EH (cell line): ENCODE results near the gene NXF1.
A peak's percentile ranks its signal among the peaks of the same experiment; 100 is the strongest.
"Not testable (repeated sequence)": the region's sequence is repeated elsewhere in the genome, so short reads cannot be mapped to it uniquely, and the experiment has no call there.

Experiments
- DNase-seq: peaks from one replicate; pipeline ENCODE4 v3.0.0-alpha.2; 2015; ENCODE audit warnings: low read depth

Gene NXF1

GRCh38 chr11:62805076-62805892 lies at the start of gene NXF1:
TSS of gene NXF1 (minus strand) at chr11:62805440. CDS start at chr11:62805356, 84 bp downstream.
- peak; percentile 91 for DNase-seq

GRCh38 chr11:62854013-62854824 lies 49.0 kb upstream of the NXF1 start:
- no peak for DNase-seq

- no peak for DNase-seq
Observed at GRCh38 chr11:62853279-62853965, 48.2 kb upstream of the NXF1 start.

DNA sequence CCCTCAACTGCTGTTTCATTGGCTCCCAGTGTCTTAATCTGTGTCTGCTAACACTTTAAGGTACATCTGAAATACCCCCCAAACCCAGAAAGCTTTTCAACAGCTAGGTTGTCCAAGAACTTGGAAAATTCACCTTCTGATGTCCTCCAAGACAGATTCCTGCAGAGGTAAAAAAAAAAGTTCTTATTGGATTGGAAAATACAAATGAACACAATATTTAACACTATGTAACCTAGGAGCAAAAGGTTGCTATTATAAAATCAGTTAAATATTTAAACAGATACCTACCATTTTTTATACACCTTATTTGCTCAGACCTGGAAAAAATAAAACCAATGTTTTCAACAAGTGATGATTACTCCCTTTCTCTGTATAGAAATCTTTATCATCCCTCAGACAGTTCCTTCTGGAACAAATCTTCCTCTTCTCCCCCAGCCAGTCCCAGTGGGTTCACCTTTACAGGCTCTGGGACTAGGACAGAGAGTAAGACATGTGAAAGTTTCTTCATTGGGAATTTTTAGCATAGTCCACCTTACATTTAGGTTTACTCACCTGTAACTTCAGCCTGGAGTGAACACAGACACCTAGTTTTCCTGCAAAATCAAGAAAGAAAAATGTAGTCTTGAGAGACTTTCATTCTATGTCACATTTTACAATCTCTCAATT lies 47.4 kb upstream of the NXF1 start:
- DNase-seq: no peak

DNA sequence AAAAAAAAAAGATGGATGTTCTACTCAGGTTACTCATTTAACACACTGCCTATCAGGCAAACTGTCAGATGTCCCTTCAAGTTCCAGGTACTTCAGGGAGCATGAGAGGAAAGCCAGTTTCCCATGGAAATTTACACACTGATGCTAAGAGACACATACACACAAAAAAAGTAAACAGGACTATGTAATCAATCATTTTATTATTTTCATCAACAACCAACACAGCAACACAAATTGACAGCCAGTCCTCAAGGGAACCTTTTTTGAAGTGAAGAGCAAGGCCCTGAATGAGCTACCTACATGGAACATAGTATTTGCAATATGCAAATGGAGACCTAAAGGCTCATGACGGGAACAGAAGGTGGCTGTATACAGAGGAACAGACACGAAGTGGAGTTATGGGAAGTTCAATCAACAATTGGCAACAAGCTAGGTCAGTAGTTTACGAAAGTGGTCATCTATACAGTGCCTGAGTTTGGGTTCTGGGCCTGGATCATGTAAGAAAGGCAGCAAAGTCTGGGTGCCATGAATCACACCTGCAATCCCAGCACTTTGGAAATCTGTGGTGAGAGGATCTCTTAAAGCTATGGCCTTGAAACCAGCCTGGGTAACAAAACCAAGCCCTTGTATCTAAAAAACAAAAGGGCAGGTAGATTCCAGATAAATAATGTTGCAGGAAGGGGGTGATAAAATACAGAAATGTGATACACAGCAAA lies 46.7 kb upstream of the NXF1 start:
- no peak for DNase-seq

GRCh38 chr11:62850911-62851806 lies 45.9 kb upstream of the NXF1 start:
- DNase-seq: no peak

GRCh38 chr11:62847767-62848314 lies 42.6 kb upstream of the NXF1 start:
- no peak for DNase-seq

- DNase-seq: no peak
Observed at GRCh38 chr11:62846177-62846576, 40.9 kb upstream of the NXF1 start.

GRCh38 chr11:62844154-62844553 lies 38.9 kb upstream of the NXF1 start:
- no peak for DNase-seq

DNA sequence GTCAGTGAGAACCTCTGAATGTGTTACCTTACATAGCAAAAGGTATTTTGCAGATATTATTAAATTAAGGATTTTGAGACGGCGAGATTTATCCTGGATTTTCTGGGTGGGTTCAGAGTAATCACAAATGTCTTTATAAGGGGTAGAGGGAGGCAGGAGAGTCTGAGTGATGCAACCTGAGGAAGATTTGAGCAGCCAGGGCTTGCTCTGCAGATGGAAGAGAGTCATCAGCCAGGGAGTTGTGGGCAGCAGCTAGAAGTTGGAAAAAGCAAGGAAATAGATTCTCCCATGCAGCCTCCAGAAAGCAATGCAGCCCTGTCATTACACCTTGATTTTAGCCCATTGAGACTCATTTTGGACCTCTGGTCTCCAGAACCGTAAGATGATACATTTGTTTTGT lies 38.2 kb upstream of the NXF1 start:
- DNase-seq: no peak

GRCh38 chr11:62842891-62843290 lies 37.7 kb upstream of the NXF1 start:
- not testable (repeated sequence) for DNase-seq

DNA sequence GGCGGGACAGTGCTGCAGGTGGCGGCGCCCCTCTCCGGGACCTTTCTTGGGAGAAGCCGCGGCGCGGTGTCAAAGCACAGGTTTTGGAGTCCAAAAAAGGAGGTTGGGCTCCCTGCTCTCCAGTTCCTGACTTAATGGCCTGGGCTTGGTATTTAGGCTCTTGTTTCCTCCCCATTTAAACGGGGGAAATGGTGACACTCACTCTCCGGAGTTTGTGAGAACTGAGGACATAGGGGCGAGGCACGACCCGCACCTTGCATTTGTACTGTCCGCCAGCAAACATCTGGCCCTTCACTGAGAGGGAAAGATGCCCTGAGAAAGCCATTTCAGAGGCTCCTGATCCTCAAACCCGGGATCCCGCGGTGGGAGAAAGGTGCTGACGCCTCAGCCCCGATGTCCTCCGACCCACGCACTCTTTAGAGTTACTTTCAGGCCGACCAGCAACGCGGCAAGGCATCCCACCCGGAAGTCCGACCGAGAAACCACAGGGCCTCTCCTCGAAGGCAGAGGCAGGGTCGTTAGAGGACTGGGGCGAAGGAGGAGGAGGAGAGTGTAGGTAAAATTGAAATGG lies 37.0 kb upstream of the NXF1 start:
- peak; percentile 46 for DNase-seq

- peak; percentile 100 for DNase-seq
Observed at GRCh38 chr11:62841361-62842170, 36.3 kb upstream of the NXF1 start.

DNA sequence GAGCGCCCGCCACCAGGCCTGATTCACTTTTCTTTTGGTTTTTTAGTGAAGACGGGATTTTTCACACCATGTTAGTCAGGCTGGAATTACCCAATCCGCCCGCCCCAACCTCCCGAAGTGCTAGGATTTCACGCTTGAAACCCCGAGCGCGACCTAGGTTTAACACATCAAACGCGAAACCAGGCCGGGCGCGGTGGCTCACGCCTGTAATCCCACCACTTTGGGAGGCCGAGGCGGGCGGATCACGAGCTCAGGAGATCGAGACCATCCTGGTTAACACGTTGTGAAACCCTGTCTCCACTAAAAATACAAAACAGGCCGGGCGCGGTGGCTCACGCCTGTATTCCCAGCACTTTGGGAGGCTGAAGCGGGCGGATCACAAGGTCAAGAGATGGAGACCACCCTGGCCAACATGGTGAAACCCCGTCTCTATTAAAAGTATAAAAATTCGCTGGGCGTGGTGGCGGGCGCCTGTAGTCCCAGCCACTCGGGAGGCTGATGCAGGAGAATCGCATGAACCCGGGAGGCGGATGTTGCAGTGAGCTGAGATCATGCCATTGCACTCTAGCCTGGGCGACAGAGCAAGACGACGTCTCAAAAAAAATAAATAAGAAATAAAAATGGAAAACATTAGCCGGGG lies 35.6 kb upstream of the NXF1 start:
- peak; percentile 90 for DNase-seq

DNA sequence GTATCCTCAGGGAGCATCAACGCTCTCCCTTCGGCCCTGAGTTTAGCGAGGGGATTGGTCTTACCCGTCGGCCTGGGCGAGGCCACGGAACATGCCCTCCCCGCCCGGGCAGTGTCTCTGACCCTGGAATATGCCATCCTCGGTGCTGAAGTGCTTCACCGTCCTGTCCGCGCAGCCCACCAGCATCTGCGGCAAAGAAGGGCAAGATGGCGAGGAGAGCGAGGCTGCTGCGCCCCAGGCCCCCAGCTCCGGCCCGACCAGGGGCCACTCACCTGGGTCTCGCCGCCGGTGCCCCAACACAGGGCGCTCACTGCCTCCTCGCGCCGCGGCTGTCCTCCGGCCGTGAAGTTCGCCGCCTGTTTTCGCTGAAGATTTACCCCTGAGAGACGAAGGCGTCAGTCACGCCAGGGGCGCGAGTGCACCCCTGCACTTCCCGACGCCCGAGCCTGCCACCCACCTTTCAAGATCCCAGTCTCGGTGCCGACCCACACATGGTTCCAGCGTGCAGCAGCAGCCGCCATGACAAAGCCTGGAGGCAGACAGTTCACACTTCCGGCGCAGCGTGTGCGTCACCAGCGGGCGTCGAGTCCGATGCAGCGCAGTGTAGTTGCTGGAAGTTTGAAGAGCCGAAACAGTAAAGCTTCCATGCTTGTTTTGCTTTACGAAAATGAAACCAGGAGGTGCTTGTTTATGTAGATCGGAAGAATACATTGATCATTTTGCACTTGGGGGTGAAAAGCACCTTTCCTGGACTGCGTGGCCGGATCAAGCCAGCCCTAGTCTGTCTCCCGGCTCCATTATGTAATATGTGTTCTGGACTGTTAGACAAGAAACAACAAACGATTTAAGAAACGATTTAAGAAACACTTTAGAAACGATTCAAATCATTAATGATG lies 34.1 kb upstream of the NXF1 start, which contains the start of gene WDR74:
WDR74 (minus strand) TSS at position 541 of the 896 bp plus-strand sequence; CDS start at position 521, 20 bp downstream.
- DNase-seq: peak; percentile 92

DNA sequence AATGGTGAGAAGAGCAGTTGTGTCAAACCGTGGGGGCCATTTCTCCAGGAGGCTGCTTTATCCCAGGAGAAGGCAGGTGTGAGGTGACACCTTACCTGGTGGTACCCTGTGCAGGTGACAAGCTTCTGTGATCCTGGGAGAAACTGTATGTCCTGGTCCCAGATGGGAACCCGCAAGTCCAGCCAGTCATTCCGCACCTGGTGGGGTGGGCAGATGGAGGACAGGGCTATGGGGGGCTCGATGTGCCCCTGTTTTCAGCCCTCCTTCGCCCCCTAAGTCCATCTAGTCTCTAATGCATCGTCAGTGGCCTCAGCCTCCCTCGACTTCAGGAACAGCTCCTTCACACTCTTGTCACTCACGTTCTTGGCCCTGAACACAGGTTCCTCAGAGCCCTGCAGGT lies 30.1 kb upstream of the NXF1 start:
- DNase-seq: no peak
